HCT116 (cell line): ENCODE data around the gene SLC30A10. TPM values are rescaled to one million over a fixed set of nuclear protein-coding genes. Genes with fewer than 3 reads are reported as not detected.

ENCODE experiments used
- ATAC-seq: fragments of 200-7000 bp; cut with Tn5 transposase; 2 replicates; pipeline ENCODE4 v1.9.1; 2020; ENCODE audit warnings: mild to moderate bottlenecking, moderate library complexity
- BruUV-seq: library from RNA; stranded (reverse); fragments of 400-500 nt; replicated peaks from 2 replicates; lab custom pipeline; 2021; lab: Mats Ljungman, UMichigan
- CTCF ChIA-PET: fragments of 300-600 bp; sonication (Branson Sonifier 250); formaldehyde crosslinking; loops from one replicate; lab custom pipeline; 2021; ENCODE audit warnings: antibody characterized with exemption; lab: Charles Lee
- POLR2A ChIA-PET: fragments of 300-600, 350-600 bp; sonication (Branson Sonifier 250); formaldehyde crosslinking; loops from one replicate; lab custom pipeline; 2021; ENCODE audit warnings: antibody characterized with exemption; lab: Charles Lee
- RAD21 ChIA-PET, 2 experiments: fragments of 300-600 bp; sonication (Branson Sonifier 250); formaldehyde crosslinking; loops; one replicate each; lab custom pipeline; 2023; ENCODE audit warnings: low total read pairs in 2 of 2; ENCODE audit not compliant: uncharacterized antibody in 2 of 2, unreplicated experiment in 2 of 2, low non-redundant PET in 1 of 2; lab: Charles Lee
- DNase-seq: peaks from one replicate; pipeline ENCODE4 v3.0.0-alpha.2; 2010; ENCODE audit warnings: low read depth, low spot score
- H2AFZ ChIP-seq: fragments of 200-600 bp; shearing (Covaris generic), sonication (generic); 2 replicates; pipeline ENCODE4 v1.6.1; 2017; ENCODE audit warnings: low read depth, mixed run types, mixed read lengths, antibody characterized with exemption, low read length; ENCODE audit not compliant: poor library complexity, severe bottlenecking
- H3K27ac ChIP-seq: 2 replicates; pipeline ENCODE4 v1.5.1; 2012; ENCODE audit warnings: low read depth, low read length
- H3K27me3 ChIP-seq: fragments of 200-600 bp; sonication (generic); 2 replicates; pipeline ENCODE4 v1.6.1; 2016; ENCODE audit warnings: mixed run types, low read length, mixed read lengths; ENCODE audit not compliant: insufficient read depth
- H3K36me3 ChIP-seq, 2 experiments: fragments of 200-500 bp in 1 of 2; fragments of 200-600 bp in 1 of 2; sonication (Bioruptor generic) in 1 of 2; sonication (generic) in 1 of 2; 2 replicates each; pipeline versions ENCODE4 v1.5.1 to v1.6.1; 2014 to 2016; ENCODE audit warnings: low read length in 2 of 2, inconsistent platforms in 1 of 2, mixed read lengths in 1 of 2, mixed run types in 1 of 2; ENCODE audit not compliant: insufficient read depth in 2 of 2, control insufficient read depth in 1 of 2
- H3K4me1 ChIP-seq, 2 experiments: fragments of 200-600 bp in 1 of 2; sonication (generic) in 1 of 2; 2 replicates each; pipeline versions ENCODE4 v1.5.1 to v1.6.1; 2012 to 2017; ENCODE audit warnings: low read length in 2 of 2, inconsistent platforms in 1 of 2, mild to moderate bottlenecking in 1 of 2, mixed read lengths in 1 of 2, mixed run types in 1 of 2, moderate library complexity in 1 of 2; ENCODE audit not compliant: insufficient read depth in 2 of 2, control insufficient read depth in 1 of 2
- H3K4me2 ChIP-seq: fragments of 200-600 bp; sonication (generic); 2 replicates; pipeline ENCODE4 v1.6.1; 2017; ENCODE audit warnings: mixed run types, low read length, mixed read lengths
- H3K4me3 ChIP-seq, 2 experiments: fragments of 200-600 bp in 1 of 2; sonication (generic) in 1 of 2; replicated peaks in 1 of 2; 2 replicates each; pipeline ENCODE4 v1.5.1; 2011 to 2016; ENCODE audit warnings: low read length in 2 of 2, control low read depth in 1 of 2, low read depth in 1 of 2, mild to moderate bottlenecking in 1 of 2, mixed read lengths in 1 of 2, mixed run types in 1 of 2
- H3K79me2 ChIP-seq: fragments of 200-600 bp; sonication (generic); 2 replicates; pipeline ENCODE4 v1.6.1; 2017; ENCODE audit warnings: mild to moderate bottlenecking, mixed run types, low read length, moderate library complexity, mixed read lengths; ENCODE audit not compliant: insufficient read depth
- H3K9ac ChIP-seq: fragments of 200-600 bp; sonication (generic); 2 replicates; pipeline ENCODE4 v1.6.1; 2016; ENCODE audit warnings: low read length, mixed read lengths
- H3K9me2 ChIP-seq: fragments of 200-600 bp; sonication (generic), shearing (Covaris generic); 2 replicates; pipeline ENCODE4 v1.6.1; 2017; ENCODE audit warnings: mixed run types, mild to moderate bottlenecking, moderate library complexity; ENCODE audit not compliant: insufficient read depth
- H3K9me3 ChIP-seq, 2 experiments: fragments of 200-500 bp in 1 of 2; fragments of 200-600 bp in 1 of 2; sonication (Bioruptor generic) in 1 of 2; sonication (generic) in 1 of 2; 2 replicates each; pipeline ENCODE4 v1.6.1; 2014 to 2017; ENCODE audit warnings: low read length in 2 of 2, mixed read lengths in 2 of 2, inconsistent platforms in 1 of 2, low read depth in 1 of 2, mild to moderate bottlenecking in 1 of 2, mixed run types in 1 of 2, moderate library complexity in 1 of 2; ENCODE audit not compliant: control insufficient read depth in 1 of 2, insufficient read depth in 1 of 2
- H4K20me1 ChIP-seq: fragments of 200-600 bp; sonication (generic), shearing (Covaris generic); 2 replicates; pipeline ENCODE4 v1.6.1; 2017; ENCODE audit warnings: mixed run types, mild to moderate bottlenecking, moderate library complexity; ENCODE audit not compliant: insufficient read depth
- EGR1 ChIP-seq: IDR thresholded peaks from 2 replicates; pipeline ENCODE4 v1.6.1; 2012; ENCODE audit warnings: low read depth
- ELF1 ChIP-seq: IDR thresholded peaks from 2 replicates; pipeline ENCODE4 v1.6.1; 2012; ENCODE audit warnings: low read depth, borderline replicate concordance
- SIN3A ChIP-seq: IDR thresholded peaks from 2 replicates; pipeline ENCODE4 v1.6.1; 2012; ENCODE audit warnings: low read depth
- SRF ChIP-seq: IDR thresholded peaks from 2 replicates; pipeline ENCODE4 v1.6.1; 2012; ENCODE audit warnings: low read depth
- YY1 ChIP-seq: IDR thresholded peaks from 2 replicates; pipeline ENCODE4 v1.6.1; 2011; ENCODE audit warnings: low read length, low read depth, moderate library complexity, mild to moderate bottlenecking; ENCODE audit not compliant: insufficient replicate concordance; ENCODE audit errors: extremely low read depth
- ZFX ChIP-seq: fragments of 450-650 bp; IDR thresholded peaks from 2 replicates; pipeline ENCODE4 v1.6.1; 2017
- intact Hi-C: fragments of 100-400 bp; cut with micrococcal nuclease; formaldehyde crosslinking; loops from 2 replicates; pipeline ENCODE4 v1.10.0; 2022
- total RNA-seq: library from RNA; stranded (reverse); gene quantifications from one replicate; pipeline ENCODE4 v1.2.1, GENCODE V29; 2021; ENCODE audit not compliant: unreplicated experiment
- TF ChIP-seq, protein P1 (sequence below): IDR thresholded peaks from 2 replicates; pipeline ENCODE4 v1.6.1; 2012; ENCODE audit warnings: low read depth
- TF ChIP-seq, protein P2 (sequence below): IDR thresholded peaks from 2 replicates; pipeline ENCODE4 v1.6.1; 2012

SLC30A10 gene
- total RNA-seq, 1 experiment from 2014 or later: 0.15 TPM

DNA sequence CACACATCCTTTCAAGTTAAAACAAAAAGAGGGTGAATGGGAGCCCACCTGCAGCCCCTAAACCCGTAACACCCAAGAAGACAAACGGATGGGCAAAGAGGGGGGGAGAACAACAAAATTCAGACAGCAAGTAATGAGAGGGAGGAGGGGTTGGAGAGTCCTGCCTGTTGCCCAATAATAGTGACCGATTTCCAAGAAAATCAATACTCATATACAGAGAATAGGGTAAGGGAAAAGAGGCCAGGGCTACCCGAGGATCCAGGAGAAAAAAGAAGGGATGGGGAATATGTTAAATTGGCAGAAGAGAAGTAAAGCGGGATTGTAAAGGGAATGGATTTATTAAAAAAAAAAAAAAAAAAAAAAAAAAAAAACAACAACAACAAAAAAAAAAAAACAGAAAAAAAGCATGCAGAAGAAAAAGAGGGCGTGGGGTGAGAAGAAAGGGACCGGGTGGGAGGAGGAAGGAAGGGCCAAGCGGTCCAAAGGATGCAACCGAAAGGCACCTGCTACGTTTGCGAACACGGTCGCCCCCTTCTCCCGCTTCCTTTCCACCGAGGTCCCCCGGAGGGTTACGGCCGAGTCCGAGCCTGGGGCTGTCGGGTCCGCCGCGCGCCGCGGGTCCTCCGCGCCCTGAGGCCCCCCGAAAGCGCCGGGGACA is 930 bp downstream of the SLC30A10 start:
- Histone ChIP-seq H3K9ac (no peak overlapping the region), H3K4me2 (no peak overlapping the region), H3K27ac (no peak overlapping the region), H3K9me2 (no peaks in the 10 kb centered on the region), H3K36me3 (no peaks in the 10 kb centered on the region), H4K20me1 (no peaks in the 10 kb centered on the region), H3K9me3 (no peaks in the 10 kb centered on the region), H2AFZ (no peak overlapping the region), H3K4me1 (no peaks in the 10 kb centered on the region), H3K79me2 (no peaks in the 10 kb centered on the region), H3K27me3 (peaks cover 4% of the 10 kb centered on the region; the same call in 1 of the 2 replicates), H3K4me3 (no peak overlapping the region)
- CTCF ChIA-PET: no interaction called here
- RAD21 ChIA-PET: no interaction called here
- DNase-seq (no peak), ATAC-seq (no peak)
- no peak for TF ChIP-seq ZFX
- TF ChIP-seq, protein P1, sequence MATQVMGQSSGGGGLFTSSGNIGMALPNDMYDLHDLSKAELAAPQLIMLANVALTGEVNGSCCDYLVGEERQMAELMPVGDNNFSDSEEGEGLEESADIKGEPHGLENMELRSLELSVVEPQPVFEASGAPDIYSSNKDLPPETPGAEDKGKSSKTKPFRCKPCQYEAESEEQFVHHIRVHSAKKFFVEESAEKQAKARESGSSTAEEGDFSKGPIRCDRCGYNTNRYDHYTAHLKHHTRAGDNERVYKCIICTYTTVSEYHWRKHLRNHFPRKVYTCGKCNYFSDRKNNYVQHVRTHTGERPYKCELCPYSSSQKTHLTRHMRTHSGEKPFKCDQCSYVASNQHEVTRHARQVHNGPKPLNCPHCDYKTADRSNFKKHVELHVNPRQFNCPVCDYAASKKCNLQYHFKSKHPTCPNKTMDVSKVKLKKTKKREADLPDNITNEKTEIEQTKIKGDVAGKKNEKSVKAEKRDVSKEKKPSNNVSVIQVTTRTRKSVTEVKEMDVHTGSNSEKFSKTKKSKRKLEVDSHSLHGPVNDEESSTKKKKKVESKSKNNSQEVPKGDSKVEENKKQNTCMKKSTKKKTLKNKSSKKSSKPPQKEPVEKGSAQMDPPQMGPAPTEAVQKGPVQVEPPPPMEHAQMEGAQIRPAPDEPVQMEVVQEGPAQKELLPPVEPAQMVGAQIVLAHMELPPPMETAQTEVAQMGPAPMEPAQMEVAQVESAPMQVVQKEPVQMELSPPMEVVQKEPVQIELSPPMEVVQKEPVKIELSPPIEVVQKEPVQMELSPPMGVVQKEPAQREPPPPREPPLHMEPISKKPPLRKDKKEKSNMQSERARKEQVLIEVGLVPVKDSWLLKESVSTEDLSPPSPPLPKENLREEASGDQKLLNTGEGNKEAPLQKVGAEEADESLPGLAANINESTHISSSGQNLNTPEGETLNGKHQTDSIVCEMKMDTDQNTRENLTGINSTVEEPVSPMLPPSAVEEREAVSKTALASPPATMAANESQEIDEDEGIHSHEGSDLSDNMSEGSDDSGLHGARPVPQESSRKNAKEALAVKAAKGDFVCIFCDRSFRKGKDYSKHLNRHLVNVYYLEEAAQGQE: no peak
- TF ChIP-seq EGR1: no peak
- TF ChIP-seq, protein P2, sequence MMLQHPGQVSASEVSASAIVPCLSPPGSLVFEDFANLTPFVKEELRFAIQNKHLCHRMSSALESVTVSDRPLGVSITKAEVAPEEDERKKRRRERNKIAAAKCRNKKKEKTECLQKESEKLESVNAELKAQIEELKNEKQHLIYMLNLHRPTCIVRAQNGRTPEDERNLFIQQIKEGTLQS: no peak
- no peak for TF ChIP-seq SRF
- no peak for TF ChIP-seq SIN3A
- TF ChIP-seq YY1: no peak
- no peak for TF ChIP-seq ELF1
- POLR2A ChIA-PET: no interaction called here
- BruUV-seq: no TSS peak
- intact Hi-C loops: no loop called here
